GM21619 (cell line): ENCODE results near the gene ZBTB21.

Experiments used
- ATAC-seq: cut with Tn5 transposase; IDR thresholded peaks from one replicate; pipeline ENCODE4 v1.9.1; 2021; ENCODE audit not compliant: unreplicated experiment

Gene ZBTB21

DNA sequence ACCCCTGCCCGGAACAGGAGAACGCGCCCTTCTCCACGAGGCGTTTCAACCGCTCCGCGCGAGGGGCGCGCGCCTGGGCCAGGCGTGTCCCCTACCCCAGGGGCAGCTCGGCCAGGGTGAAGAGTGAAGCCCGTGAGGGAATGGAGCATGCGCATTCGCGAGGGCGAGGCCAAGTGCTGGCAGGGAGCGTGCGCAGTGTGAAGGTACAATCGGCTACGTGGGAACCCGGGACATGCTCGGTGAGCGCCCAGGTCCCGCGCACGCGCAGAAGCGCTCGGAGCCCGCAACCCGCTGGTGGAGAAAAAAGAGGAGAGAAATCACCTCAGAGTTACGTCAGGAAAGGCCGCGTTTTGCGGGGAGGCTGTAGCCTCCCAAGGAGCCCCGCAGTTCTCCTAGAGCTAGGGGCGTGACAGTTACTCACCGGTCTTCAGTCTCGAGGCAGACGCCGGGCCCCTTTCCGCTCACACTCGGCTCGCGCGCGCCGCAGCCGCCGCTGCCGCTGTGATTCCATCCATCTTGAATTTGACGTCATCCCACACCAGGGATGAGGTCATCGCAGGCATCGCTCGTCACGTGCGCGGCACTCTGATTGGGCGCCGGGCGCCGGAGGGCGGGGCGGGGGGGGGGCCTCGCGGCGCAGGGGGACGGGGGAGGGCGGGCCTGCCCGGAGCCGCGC, at the start of gene ZBTB21:
Gene ZBTB21, minus strand, starts transcription at position 530 of the 676 bp plus-strand sequence. CDS start 16,265 bp downstream, outside the sequence.
- peak; percentile 49 for ATAC-seq

DNA sequence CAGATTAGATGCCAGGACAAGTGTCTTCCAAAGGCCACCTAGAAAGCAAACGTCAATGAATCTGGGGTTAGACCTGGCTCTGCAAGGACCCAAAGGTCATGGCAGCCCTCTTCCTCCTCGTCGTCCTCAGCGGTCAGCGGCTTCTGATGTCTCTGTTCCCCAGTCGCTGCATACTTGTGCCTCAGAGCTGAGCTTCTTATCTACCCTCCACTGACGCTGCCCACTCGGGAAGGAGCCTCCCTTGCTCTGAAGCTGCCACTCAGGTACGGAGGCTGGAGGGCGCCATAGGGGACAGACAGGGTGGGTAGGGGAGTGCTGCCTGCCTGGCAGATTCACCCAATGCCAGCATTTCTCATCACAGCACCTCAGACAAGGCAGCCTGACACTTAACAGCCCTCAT, 49.6 kb upstream of the ZBTB21 start:
- ATAC-seq = no peak

DNA sequence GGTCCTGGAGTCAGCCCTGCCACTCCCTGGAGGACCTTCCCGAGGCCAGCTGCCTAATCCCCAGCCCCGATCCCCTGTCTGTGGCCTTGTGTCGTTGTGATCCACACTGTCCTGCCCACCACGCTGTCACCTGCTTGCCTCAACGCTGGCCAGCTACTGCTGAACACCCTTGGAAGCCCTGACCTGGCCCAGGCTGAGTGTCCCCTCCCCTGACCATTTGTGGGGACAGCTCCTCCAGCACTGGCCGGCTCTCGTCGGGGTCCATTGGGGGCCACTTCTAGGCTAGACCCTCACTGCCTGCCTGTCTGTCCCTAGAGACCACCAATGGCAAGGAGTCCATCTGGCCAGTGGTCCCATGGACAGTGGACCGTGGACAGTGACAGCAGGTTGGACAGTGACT, 49.0 kb upstream of the ZBTB21 start:
- no peak for ATAC-seq

DNA sequence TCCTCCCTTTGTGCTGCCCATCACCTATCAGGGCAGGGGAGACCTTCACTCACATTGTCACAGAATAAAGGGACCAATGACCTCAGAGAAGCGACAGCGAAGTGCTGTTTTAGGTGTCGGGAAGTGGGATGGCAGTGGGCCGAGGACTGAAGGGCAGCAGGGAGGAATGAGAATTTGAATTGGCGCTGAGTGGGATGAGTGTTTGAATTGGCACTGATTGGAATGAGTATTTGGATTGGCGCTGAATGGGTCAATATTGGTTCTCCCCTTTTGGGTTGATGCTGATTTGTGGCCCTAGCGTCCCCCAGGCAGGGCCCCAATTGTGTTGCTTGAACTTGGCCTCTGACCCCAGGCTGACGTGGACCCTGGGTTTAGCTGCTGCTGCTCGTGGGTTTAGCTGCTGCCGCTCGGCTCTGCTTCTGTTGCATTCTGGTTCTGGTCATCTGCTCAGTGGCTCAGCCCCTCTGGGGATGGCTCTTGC, 48.5 kb upstream of the ZBTB21 start:
- ATAC-seq = no peak

DNA sequence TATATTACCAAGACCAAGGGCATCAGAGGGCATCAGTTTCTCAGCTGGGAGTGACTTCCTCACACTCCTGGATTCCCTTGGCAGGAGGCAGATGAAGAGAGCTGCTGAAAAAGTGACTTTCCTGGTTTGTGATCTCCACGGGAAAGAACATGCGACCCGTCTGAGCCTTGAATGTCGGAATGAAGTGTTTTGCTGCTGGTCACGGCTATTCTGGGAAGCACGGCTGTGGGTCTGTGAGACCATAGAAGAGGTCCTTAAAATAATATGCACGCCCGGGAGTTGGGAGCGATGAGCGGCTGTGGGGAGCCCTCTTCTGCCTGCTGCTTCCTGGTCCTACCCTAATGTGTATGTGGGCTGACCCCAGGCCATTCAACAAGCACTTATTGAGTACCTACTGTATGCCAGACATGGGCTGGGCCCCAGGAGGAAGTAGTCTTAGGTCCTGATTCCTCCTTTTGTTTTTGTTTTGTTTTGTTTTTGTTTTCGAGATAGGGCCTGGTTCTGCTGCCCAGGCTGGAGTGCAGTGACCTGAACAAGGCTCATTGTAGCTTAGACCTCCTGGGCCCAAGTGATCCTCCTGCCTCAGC, 47.8 kb upstream of the ZBTB21 start:
- no peak for ATAC-seq

DNA sequence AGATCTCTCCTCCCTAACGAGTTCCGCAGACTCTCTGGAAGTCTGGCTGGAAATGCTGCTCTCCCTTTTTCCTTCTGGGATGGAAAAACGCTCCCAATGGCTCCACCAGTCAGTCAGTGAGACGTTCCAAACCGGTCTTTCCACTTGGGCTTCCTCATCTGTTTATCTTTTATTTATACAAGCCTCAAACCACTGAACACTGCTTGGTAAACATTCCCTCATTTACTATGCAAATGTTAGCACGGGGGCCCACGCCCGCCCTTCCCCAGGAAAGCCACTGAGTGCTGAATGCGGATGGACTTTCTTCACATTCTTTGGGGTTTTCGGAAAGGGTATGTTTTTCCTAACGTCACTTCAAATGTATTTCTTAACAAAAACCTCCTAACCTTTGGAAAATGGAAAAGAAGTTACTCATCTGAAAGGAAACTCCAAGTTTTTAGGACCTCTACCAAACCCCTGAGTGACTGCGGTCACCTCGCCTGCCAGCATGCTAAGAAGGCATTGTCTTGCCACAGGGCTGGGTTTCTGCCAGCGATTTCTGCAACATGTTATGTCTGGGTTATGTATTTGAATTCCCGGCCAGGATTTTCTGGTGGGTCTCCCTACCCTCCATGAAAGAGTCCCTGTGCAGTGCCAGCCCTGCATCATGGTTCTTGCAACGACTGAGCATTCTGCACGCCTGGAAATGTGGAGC, 47.0 kb upstream of the ZBTB21 start:
- ATAC-seq = no peak

DNA sequence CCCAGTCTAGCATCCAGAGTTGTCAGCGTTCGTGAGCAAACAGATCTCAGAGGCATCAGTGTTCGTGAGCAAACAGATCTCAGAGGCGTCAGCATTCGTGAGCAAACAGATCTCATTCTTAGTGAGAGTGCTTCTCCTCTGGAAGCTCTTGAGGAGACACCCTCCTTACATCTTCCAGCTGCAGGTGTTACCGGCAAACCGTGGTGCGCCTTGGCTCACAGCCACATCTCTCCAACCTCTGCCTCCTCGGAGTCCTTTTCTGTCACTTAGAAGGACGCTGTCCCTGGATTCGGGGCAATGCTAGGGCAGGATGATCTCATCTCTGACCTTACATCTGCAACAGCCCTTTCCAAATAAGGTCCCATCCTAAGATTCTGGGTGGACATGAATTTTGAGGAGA, 46.3 kb upstream of the ZBTB21 start:
- no peak for ATAC-seq

DNA sequence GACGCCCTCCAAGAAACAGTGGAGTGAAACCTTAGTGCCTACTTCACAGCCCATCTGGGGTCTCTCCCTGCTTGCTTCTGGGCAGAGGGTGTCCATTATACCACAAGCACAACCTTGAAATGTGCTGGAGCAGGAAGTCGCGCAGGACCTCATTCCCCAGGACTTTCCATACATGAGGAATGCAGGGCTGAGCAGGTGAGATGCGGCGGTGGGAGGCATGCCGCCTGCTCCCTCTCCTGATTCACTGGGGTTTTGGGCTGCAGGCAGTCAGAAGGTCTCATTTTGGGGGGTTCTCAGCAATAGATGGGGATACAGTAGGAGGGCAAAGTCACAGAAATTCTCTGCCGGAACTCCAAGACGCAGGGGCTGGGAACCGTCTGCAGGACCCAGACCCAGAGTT, 45.3 kb upstream of the ZBTB21 start:
- no peak for ATAC-seq

DNA sequence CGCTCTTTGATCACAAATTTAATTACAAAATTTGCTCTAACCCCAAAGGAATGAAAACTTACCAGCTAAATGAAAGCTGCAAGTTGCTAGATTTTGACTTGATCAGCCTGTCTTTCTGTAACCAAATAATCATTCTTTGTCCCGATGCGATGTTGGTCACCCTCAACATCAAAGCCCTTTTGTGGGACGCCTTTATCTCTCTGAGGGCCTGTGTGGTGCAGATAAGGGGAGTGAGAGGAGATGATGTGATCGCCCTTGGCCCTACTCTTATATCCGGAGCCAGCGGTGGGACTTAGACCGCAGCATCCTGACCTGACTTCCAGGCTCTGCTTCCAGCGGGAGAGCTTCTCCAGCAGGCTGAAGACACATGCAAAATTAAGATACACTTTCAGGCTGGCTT, 41.6 kb upstream of the ZBTB21 start:
- ATAC-seq = no peak

DNA sequence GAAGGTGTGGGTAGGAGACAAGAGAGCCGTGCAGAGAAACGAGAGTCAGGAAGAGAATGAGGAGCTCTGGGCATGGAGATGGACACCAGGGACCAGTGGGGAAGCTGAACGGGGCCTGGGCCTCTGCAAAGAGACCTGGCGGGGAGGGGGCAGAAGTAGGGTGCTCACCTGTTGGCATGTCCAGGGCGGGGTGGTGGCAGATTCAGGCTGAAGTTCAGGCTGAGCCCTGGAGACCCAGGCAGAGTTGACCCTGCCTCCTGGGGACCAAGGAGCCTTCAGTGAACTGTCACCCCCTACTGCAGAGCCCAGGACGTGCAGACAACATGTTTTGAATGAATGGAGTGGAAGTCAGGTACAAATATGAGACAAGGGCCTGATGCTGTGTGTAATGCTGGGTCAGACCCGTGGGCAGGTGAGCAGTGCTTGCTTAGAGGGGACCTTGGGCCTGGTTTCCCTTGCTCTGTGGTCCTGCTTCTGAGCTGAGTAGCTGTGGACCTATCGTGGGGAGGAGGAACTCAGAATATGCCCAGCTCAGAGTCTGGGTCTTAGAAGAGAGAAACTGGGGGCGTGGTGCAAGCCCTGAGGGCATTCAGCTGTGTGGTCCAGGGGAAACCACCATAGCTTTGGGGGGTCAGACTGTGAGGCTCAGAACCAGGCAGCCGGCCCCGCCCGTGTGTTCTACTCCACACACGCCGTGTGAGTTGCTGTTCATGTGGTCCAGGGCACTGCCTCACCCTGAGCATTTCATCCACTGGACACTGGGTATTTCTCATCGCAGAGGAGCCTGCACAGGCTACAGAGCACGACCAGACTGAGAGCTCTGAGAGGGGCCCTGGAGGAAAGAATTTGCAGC, 39.6 kb upstream of the ZBTB21 start:
- ATAC-seq = no peak

DNA sequence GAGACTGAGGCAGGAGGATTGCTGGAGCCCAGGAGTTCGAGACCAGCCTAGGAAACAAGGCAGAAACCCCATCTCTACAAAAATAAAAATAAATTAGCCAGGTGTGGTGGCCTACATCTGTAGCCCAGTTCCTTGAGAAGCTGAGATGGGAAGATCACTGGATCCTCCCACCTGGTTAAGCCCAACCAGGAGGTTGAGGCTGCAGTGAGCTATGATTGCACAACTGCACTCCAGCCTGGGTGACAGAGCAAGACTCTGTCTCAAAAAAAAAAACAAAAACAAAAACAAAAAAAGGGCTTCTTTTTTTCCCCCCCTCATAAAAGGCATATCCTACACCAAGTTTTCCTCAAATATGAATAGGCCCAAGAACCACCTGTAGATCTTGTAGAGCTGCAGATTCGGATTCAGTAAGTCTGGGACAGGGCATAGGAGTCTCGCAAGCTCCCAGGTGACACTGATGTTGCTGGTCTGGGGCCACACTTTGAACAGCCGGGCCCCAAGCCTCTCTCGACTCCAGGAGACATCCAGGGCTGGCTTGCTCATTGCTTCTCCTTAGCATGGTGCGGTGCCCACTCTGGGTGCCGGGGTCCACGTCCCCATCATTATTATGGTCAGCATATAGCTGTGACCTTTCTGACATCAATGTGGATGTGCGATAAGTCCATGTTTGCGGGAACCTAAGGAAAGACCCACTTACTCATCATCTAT, 38.9 kb upstream of the ZBTB21 start:
- ATAC-seq = no peak

DNA sequence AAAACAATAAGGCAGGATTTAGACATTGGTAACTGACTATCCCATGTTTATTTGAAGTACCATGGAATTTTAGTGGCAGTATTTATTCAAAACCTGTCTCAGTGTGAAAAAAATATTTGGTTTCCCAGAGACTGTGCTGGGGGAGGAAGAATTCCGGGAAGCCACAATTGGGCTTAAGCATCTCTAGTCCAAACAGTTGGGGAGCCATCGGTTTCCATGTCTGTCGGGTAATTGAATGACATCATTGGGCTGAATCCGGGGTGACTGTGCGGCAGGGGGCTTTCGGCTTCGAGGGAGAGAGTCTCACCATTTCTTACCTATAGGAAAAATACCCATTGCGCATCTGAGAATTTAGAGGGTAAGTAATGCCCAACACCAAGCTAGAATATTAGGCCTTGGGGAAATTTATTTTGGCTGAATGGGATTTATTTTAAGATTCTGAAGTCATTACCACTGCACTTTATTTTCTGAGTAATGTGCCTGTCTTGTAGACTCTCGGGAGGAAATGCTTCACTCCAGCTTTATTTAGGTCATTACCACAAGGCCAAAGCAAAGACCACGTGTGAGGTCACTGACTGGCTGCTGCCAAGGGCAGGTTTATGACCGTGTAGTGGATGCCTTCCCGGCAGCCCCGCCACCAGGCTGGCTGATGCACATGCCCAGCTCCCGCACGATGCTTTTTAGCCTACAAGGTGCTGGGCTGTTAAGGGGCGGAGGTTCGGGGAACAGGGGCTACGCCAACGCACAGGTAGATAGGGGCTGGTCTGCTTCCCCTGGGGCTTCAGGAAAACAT, 37.9 kb upstream of the ZBTB21 start:
- ATAC-seq = no peak

DNA sequence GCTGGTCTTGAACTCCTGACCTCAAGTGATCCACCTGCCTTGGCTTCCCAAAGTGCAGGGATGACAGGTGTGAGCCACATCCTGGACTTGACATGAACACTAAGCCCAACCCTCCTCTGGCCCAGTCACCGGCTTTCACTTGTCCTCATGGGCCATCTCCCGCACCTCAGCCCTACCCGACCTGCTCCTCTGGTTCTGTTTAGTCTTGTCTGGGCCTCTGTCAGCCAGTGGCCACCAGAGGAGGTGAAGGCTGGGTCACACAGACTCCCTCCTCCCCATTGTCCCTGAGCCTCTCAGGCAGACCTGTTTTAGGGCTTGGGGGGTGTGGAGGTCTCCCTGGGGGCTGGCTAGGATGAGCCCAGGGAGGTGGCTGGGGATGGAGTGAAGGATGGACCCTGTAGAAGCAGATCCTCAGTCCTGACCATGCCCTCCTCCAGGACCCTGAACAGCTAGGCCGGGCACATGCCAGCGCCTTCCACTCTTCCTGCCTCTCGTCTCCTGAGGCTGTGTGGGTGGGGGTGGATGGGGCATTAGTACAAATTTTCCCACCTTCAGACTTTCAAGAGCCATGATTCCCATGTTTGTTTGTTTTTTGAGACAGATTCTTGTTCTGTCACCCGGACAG, 34.8 kb upstream of the ZBTB21 start:
- ATAC-seq = no peak

DNA sequence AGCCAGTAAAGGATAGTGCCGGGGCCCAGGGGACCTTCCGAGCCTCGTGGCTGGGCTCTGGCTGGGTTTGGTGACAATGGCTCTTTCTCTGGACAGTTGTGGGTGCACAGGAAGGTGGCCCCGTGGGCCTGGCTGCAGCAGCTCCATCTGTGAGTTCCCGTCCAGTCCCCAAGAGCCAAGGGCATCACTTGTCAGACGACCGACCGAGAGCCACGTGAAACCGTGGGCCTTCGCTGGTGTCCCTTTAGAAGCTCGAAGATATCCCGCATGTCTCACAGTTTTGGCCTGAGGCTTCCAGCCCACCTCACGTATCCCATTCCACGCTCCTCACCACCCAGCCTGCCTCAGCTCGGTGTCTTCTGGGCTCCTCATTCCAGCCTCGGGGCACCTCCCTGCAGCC, 33.8 kb upstream of the ZBTB21 start:
- no peak for ATAC-seq

DNA sequence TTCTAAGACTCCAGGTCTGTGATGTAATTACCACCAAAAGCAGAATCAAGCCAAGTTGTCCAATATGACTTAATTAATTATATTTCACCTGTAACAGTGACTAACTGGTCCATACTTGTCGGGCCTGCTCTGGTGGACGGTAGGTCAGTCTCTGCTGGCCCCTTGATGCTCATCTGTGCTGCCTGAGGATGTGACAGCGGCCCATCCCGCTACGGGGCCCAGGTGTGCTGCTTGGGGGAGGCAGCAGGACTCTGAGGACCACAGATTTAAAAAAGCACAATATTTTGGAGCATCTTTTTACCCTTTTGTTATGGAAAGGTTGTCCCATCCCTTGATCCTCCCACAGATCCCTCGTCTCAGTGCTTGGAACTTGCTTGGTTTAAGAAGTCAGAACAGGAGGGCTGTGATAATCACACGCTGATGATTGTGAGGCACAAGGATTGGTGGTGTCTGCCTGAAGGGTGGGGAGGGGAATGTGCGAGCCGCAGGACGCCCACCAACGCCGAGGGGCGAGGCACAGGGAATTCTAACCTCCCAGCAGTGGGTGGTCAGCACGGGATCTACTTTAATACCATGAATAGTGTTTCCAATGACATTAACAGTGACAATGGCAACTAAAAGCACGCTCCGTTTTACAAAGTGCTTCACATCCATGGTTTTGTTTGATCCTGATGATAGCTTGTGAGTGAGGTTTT, 33.2 kb upstream of the ZBTB21 start:
- no peak for ATAC-seq

DNA sequence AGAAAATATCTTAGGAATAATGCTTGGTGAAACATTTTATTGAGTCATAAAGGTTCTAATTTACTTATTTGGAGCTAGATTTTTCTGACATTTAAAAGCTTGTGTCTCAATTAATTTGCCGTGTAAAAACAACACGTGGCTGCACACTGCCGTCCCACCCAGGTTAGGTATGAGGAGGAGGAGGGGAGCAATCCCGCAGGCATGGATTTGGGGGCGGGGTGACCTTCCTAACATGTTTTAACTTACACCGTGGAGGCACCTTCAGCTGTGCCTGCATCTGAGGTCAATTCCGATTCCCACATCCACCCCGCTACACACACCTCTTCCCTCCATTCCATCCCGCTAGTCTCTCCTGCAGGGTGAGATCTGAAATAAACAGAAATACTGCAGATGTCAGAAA, 32.5 kb upstream of the ZBTB21 start:
- no peak for ATAC-seq

DNA sequence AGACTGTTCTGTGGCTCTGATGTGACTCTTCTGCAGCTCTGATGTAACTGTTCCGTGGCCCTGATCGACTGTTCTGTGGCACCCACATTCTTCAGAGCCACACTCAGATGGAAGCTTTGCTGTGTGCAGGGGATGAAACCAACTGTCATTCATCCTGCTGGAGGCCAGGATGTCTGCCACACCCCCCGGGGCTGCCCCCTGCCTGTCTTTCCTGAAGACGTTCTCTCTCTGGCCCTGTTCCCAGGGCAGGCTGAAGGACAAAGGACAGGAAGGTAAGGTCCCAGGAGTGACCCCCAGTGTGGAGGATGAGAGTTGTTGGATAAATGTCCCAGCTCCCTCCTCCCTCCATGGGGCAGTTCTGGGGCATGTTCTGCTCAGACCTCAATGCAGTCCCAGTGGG, 31.6 kb upstream of the ZBTB21 start:
- ATAC-seq = no peak

DNA sequence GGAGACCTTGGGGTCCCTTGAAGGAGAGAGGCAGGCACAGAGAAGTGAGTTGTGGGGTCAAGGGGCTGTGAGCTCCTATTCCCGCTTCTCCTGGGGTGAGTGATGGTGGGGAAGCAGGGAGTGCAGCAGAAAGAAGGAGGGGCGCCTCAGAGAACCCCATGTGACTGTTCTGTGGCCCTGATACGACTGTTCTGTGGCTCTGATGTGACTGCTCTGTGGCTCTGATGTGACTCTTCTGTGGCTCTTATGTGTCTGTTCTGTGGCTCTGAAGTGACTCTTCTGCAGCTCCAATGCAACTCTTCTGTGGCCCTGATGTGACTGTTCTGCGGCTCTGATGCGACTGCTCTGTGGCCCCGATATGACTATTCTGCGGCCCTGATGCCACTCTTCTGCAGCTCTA, 31.1 kb upstream of the ZBTB21 start:
- no peak for ATAC-seq
